A673 (cell line): ENCODE results near the gene TMEM125. TPM values are rescaled to one million over a fixed set of nuclear protein-coding genes. Genes with fewer than 3 reads are reported as not detected.

Experiments used
- BruUV-seq: library from RNA; stranded (reverse); fragments of 400-500 nt; replicated peaks from 2 replicates; lab custom pipeline; 2021; lab: Mats Ljungman, UMichigan
- CTCF ChIA-PET: fragments of 300-600 bp; sonication (Branson Sonifier 250); formaldehyde crosslinking; loops from one replicate; lab custom pipeline; 2022; ENCODE audit warnings: antibody characterized with exemption; lab: Charles Lee
- POLR2A ChIA-PET: fragments of 300-600 bp; sonication (Branson Sonifier 250); formaldehyde crosslinking; loops from one replicate; lab custom pipeline; 2022; ENCODE audit warnings: antibody characterized with exemption; ENCODE audit not compliant: low non-redundant PET; lab: Charles Lee
- DNase-seq: peaks from one replicate; pipeline ENCODE4 v3.0.0-alpha.2; 2015; ENCODE audit warnings: low spot score
- H3K27ac ChIP-seq: fragments of 200-600 bp; sonication (generic); 2 replicates; pipeline ENCODE4 v1.5.1; 2016; ENCODE audit warnings: mixed run types, low read depth, mild to moderate bottlenecking, mixed read lengths, antibody characterized with exemption, low read length; ENCODE audit not compliant: poor library complexity, severe bottlenecking
- H3K27me3 ChIP-seq: fragments of 200-600 bp; sonication (generic); replicated peaks from 2 replicates; pipeline ENCODE4 v1.6.1; 2017; ENCODE audit warnings: mixed run types, low read depth, mild to moderate bottlenecking, mixed read lengths, antibody characterized with exemption, low read length; ENCODE audit not compliant: insufficient read depth, poor library complexity
- H3K36me3 ChIP-seq: fragments of 200-600 bp; sonication (generic); 2 replicates; pipeline ENCODE4 v1.6.1; 2016; ENCODE audit warnings: mixed run types, mild to moderate bottlenecking, mixed read lengths, antibody characterized with exemption, low read length; ENCODE audit not compliant: insufficient read depth, poor library complexity, severe bottlenecking
- H3K4me1 ChIP-seq: fragments of 200-600 bp; sonication (generic); 2 replicates; pipeline ENCODE4 v1.6.1; 2017; ENCODE audit warnings: mixed run types, mild to moderate bottlenecking, mixed read lengths, antibody characterized with exemption, low read length; ENCODE audit not compliant: insufficient read depth, poor library complexity, severe bottlenecking
- H3K4me3 ChIP-seq: fragments of 200-600 bp; sonication (generic); 2 replicates; pipeline ENCODE4 v1.5.1; 2016; ENCODE audit warnings: low read depth, mixed run types, mild to moderate bottlenecking, mixed read lengths, low read length; ENCODE audit not compliant: poor library complexity, severe bottlenecking
- H3K9me3 ChIP-seq: fragments of 200-600 bp; sonication (generic); 2 replicates; pipeline ENCODE4 v1.6.1; 2016; ENCODE audit warnings: mixed run types, low read depth, mild to moderate bottlenecking, mixed read lengths, antibody characterized with exemption, low read length; ENCODE audit not compliant: poor library complexity, severe bottlenecking
- CTCF ChIP-seq: fragments of 300-800, 200-600 bp; sonication (generic); conservative IDR thresholded peaks from 2 replicates; pipeline ENCODE4 v1.5.1; 2017; ENCODE audit warnings: low read depth, mild to moderate bottlenecking, antibody characterized with exemption, low read length, moderate library complexity, mixed read lengths
- EZH2 ChIP-seq: fragments of 200-600 bp; sonication (generic); IDR thresholded peaks from 2 replicates; pipeline ENCODE4 v1.6.1; 2017; ENCODE audit warnings: borderline replicate concordance, low read depth, mild to moderate bottlenecking, mixed read lengths, antibody characterized with exemption, low read length; ENCODE audit not compliant: poor library complexity, severe bottlenecking
- intact Hi-C: fragments of 100-400 bp; cut with micrococcal nuclease; formaldehyde crosslinking; loops from one replicate; pipeline ENCODE4 v1.10.0; 2022; ENCODE audit not compliant: unreplicated experiment
- total RNA-seq: library from RNA; stranded (reverse); gene quantifications from 2 replicates; pipeline ENCODE4 v1.2.3, GENCODE V29; 2021

Gene TMEM125
- total RNA-seq, 1 experiment from 2014 or later: not detected

GRCh38 chr1:43298055-43298454 is 28.3 kb downstream of the TMEM125 start:
- intact Hi-C loops: no loop called here
- DNase-seq: no peak
- ChIA-PET POLR2A (no interaction called here), CTCF (no interaction called here)
- no peak overlapping the region for H3K27ac ChIP-seq
- BruUV-seq: no TSS peak
- no peaks in the 10 kb centered on the region for H3K9me3 ChIP-seq
- H3K27me3 ChIP-seq: no peaks in the 10 kb centered on the region
- no peaks in the 10 kb centered on the region for H3K36me3 ChIP-seq
- H3K4me3 ChIP-seq: no peak overlapping the region
- no peak for TF ChIP-seq EZH2
- no peak for TF ChIP-seq CTCF
- no peaks in the 10 kb centered on the region for H3K4me1 ChIP-seq

GRCh38 chr1:43299101-43299500 is 29.3 kb downstream of the TMEM125 start:
- ChIA-PET CTCF (no interaction called here), POLR2A (no interaction called here)
- no peaks in the 10 kb centered on the region for H3K36me3 ChIP-seq
- H3K4me3 ChIP-seq: no peak overlapping the region
- DNase-seq: no peak
- BruUV-seq: no TSS peak
- H3K4me1 ChIP-seq: no peaks in the 10 kb centered on the region
- TF ChIP-seq CTCF: no peak
- TF ChIP-seq EZH2: no peak
- H3K9me3 ChIP-seq: no peaks in the 10 kb centered on the region
- H3K27me3 ChIP-seq: no peaks in the 10 kb centered on the region
- H3K27ac ChIP-seq: no peak overlapping the region
- intact Hi-C loops: no loop called here

DNA sequence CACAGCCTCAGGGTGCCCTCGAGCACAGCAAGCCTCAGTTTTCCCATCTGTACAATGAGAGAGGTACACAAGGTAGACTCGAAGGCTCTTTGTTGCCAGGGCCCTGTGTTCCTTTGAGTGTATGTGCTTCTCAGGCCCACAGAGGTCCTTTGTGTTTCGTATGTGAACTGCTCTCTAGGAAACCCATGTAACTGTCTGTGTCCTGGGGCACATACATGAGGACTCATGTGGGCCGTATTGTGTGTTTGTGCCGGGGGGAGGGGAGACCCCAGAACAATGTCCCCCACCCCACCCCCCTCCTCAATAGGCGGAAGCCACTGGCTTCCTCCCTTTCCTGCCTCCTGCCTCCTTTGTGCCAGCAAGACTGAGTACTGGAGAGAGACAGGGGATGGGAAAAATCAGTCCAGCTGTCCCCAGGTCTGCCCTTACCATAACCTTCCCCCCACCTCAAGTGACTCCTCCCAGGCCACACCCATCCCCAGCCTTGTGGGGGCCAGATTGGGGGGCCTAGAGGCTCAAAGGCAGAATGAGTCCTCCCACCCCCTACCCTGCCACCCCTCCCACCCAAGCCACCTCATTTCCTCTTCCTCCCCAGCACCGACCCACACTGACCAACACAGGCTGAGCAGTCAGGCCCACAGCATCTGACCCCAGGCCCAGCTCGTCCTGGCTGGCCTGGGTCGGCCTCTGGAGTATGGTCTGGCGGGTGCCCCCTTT is 30.8 kb downstream of the TMEM125 start, which contains the start of gene TIE1:
TSS of gene TIE1 (plus strand) at position 605 of the 717 bp plus-strand sequence. CDS start at position 695, 90 bp downstream.
- no peak for DNase-seq
- H3K4me1 ChIP-seq: no peaks in the 10 kb centered on the region
- CTCF ChIA-PET: no interaction called here
- H3K4me3 ChIP-seq: no peak within 1 kb of the TSS
- POLR2A ChIA-PET: no interaction called here
- intact Hi-C loops: no loop called here
- no TSS peak for BruUV-seq
- no peak within 1 kb of the TSS for H3K27ac ChIP-seq
- TF ChIP-seq CTCF (no peak), EZH2 (no peak)
- no peaks in the 10 kb centered on the region for H3K9me3 ChIP-seq
- H3K27me3 ChIP-seq: no peaks in the 10 kb centered on the region
- H3K36me3 ChIP-seq: no peaks in the 10 kb centered on the region
